Fibroblast of skin of left quadriceps (primary cell): ENCODE results near the gene MAP3K7CL.
"Not testable (repeated sequence)": the region's sequence is repeated elsewhere in the genome, so short reads cannot be mapped to it uniquely, and the experiment has no call there.

Experiments
- DNase-seq, 2 experiments: peaks; one replicate each; pipeline ENCODE4 v3.0.0-alpha.2; 2013; ENCODE audit warnings: low read depth in 2 of 2

Gene MAP3K7CL

GRCh38 chr21:29133241-29133640 lies 2.8 kb downstream of the MAP3K7CL start:
- no peak for DNase-seq

- DNase-seq: no peak
Observed at GRCh38 chr21:29133796-29134195, 3.4 kb downstream of the MAP3K7CL start.

- DNase-seq: no peak
Observed at GRCh38 chr21:29135481-29135880, 5.0 kb downstream of the MAP3K7CL start.

- no peak for DNase-seq
Observed at GRCh38 chr21:29136033-29136432, 5.6 kb downstream of the MAP3K7CL start.

GRCh38 chr21:29144736-29145353 lies 14.4 kb downstream of the MAP3K7CL start:
- no peak for DNase-seq

- peak; percentile 71 to 75 for DNase-seq
Observed at GRCh38 chr21:29145354-29145782, 14.9 kb downstream of the MAP3K7CL start.

GRCh38 chr21:29145852-29146453 lies 15.5 kb downstream of the MAP3K7CL start:
- no peak for DNase-seq

GRCh38 chr21:29146726-29147125 lies 16.3 kb downstream of the MAP3K7CL start:
- no peak for DNase-seq

GRCh38 chr21:29148530-29148929 lies 18.1 kb downstream of the MAP3K7CL start:
- peak; percentile 51 to 54 for DNase-seq

- DNase-seq: no peak
Observed at GRCh38 chr21:29149808-29150425, 19.5 kb downstream of the MAP3K7CL start.

- no peak for DNase-seq
Observed at GRCh38 chr21:29151931-29152330, 21.5 kb downstream of the MAP3K7CL start.

GRCh38 chr21:29152916-29153315 lies 22.5 kb downstream of the MAP3K7CL start:
- peak; percentile 53 to 64 for DNase-seq

GRCh38 chr21:29154270-29154669 lies 23.8 kb downstream of the MAP3K7CL start:
- no peak for DNase-seq

GRCh38 chr21:29155118-29155932 lies 24.9 kb downstream of the MAP3K7CL start:
- DNase-seq: peak in 1 of 2 experiments; percentile 50

GRCh38 chr21:29155933-29156260 lies 25.5 kb downstream of the MAP3K7CL start:
- DNase-seq: no peak

- DNase-seq: no peak
Observed at GRCh38 chr21:29157080-29157479, 26.6 kb downstream of the MAP3K7CL start.

GRCh38 chr21:29159842-29160241 lies 29.4 kb downstream of the MAP3K7CL start:
- DNase-seq: no peak

- not testable (repeated sequence) for DNase-seq
Observed at GRCh38 chr21:29162825-29163224, 32.4 kb downstream of the MAP3K7CL start.

GRCh38 chr21:29163341-29164115 lies 33.1 kb downstream of the MAP3K7CL start:
- DNase-seq: no peak

GRCh38 chr21:29164323-29164942 lies 34.0 kb downstream of the MAP3K7CL start:
- peak; percentile 70 to 71 for DNase-seq

GRCh38 chr21:29166323-29166722 lies 35.9 kb downstream of the MAP3K7CL start:
- no peak for DNase-seq
